RPMI8226 (cell line): ENCODE measurements around the gene STK11IP.

Source experiments
- DNase-seq: peaks from one replicate; pipeline ENCODE4 v3.0.0-alpha.2; 2015

Gene STK11IP

GRCh38 chr2:219563271-219563928 lies 34.3 kb upstream of the STK11IP start:
- no peak for DNase-seq

DNA sequence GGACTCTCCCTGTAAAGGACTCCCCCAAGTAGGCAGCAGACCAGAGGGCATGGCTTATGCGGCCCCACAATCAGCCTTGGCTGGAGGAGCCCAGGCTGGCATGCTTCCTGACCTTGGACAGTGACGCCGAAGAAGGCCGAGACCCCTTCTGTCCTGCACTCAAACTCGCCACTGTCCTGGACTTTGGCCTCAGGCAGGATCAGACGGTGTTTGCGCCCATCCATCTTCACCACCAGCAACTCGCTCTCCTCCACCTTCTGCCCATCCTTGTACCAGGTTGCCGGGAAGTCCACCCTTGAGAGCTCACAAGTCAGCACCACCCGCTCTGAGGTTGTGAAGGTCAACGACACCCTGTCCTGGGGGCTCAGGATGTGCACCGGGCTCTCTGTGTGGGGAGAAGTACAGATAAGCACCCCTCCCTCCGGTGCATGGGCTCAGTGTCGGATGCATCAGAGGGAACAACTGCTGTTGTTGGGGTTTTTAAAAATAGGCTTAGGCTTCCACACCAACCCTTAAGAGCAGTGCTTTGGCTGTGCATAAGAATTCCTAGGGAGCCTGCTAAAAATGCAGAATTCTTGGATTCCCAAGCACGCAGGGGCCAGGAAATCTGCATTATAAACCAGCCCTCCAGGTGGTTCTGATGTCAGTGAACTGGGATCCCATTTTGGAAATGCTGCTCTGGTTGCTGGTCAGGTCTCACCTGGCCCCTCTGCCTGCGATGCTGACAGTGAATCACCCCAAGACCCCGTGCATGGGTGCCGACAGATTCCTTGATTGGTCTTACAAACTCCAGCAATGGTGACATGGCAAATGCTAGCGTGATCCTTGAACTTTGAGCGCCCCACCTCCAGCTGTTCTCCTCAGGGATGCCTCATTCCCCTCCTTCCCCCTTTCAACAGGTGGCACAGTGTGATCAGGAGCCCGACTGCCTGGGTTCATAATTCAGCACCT lies 32.3 kb upstream of the STK11IP start:
- no peak for DNase-seq

- DNase-seq: no peak
These were observed 31.0 kb upstream of the STK11IP start for GRCh38 chr2:219566640-219567039.

DNA sequence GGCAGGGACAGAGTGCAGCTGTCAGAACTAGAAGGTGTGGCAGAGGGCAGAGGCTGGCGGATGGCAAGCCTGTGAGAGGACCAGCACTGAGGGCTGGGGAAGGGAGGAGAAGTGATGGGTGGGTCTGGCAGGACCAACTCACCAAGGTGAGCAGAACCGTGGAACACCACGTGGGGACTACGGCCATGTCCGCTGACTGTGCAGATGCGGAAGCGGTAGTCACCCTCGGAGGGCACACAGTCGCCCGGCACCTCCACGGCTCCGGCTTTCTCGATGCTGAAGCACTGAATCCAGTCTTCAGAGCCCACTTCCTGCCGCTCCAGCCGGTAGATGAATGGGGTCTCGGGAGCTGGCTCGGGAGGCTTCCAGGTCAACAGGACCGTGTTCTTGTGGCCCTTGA lies 30.5 kb upstream of the STK11IP start:
- no peak for DNase-seq

GRCh38 chr2:219567791-219568361 lies 29.8 kb upstream of the STK11IP start:
- DNase-seq: no peak

- DNase-seq: no peak
These were observed 28.6 kb upstream of the STK11IP start for GRCh38 chr2:219569041-219569440.

GRCh38 chr2:219569635-219570034 lies 28.0 kb upstream of the STK11IP start:
- no peak for DNase-seq

GRCh38 chr2:219570194-219570923 lies 27.3 kb upstream of the STK11IP start:
- no peak for DNase-seq

DNA sequence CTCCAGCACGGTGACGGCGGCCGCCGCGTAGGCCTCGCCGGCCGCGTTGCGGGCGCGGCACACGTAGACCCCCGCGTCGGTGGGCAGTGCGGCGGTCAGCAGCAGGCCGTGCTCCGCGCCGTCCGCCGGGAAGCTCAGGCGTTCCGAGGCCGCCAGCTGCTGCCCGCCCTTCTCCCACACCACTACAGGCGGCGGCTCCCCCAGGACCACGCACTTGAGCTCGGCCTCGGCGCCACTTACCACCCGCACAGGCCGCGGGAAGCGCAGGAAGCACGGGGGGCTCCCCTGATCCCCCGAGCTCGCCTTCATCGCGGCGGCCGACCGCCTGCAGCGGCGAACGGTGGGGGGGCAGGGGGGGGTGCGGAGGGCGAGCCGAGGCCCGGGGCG lies 26.7 kb upstream of the STK11IP start:
- no peak for DNase-seq

- DNase-seq: no peak
These were observed 26.1 kb upstream of the STK11IP start, which contains the start of gene OBSL1 for GRCh38 chr2:219571311-219572236. Gene OBSL1 (minus strand): TSS chr2:219571539. CDS start chr2:219571232, 307 bp downstream.

- DNase-seq: no peak
These were observed 25.2 kb upstream of the STK11IP start, which contains the start of gene INHA for GRCh38 chr2:219572237-219573001. Gene INHA (plus strand): TSS chr2:219572310. CDS start chr2:219572375, 65 bp downstream.

- DNase-seq: no peak
These were observed 24.5 kb upstream of the STK11IP start for GRCh38 chr2:219573166-219573565.

DNA sequence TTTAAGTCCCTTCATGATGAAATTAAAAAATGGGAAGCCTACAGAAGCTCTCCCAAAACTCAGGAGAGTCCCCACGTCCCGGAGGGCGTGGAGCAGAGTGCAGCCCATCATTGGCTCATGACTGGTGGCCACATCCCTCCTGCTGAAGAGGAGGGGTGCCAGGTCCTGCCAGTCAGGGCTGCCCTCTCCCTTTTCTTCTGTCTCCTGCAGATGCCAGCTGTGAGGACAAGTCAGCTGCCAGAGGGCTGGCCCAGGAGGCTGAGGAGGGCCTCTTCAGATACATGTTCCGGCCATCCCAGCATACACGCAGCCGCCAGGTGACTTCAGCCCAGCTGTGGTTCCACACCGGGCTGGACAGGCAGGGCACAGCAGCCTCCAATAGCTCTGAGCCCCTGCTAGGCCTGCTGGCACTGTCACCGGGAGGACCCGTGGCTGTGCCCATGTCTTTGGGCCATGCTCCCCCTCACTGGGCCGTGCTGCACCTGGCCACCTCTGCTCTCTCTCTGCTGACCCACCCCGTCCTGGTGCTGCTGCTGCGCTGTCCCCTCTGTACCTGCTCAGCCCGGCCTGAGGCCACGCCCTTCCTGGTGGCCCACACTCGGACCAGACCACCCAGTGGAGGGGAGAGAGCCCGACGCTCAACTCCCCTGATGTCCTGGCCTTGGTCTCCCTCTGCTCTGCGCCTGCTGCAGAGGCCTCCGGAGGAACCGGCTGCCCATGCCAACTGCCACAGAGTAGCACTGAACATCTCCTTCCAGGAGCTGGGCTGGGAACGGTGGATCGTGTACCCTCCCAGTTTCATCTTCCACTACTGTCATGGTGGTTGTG lies 23.0 kb upstream of the STK11IP start:
- DNase-seq: no peak

DNA sequence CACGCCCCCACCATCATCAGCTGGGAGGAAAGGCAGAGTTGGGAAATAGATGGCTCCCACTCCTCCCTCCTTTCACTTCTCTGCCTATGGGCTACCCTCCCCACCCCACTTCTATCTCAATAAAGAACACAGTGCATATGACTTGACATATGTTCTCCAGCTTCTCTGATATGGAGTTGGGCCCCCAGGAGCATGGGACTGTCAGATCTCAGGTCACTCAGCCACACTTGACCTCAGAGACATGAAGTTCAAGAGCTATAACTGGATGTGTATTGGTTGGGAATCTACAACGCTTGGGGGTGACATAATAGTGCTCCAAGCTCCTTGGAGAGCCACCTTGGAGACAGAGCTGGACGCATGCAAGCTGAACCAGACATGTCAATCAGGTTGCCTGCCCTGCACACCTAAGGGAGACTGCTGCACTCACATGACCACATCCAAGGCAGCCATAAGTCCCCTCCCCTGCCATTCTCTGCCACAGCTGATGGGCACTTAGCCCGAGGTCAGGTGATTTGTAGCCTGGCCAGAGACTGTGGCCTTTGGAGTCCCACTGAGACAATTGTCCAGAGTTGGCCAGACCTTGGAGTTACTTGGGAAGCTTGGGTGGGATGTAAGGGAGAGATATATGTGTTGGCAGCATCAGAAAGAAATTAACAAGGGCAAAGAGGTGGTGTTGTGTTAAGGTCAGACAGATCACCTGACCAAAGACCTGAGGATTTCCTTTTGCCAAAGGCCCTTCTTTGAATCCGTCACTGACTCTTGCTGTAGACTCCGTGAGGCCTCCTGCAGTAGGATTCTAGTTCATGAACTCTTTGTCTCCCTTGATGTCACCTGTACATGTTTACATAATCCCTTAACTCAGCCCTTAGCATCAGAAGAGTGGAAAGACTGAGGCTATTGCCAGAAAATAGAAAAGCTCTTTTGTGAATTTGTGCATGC lies 21.8 kb upstream of the STK11IP start:
- DNase-seq: no peak

DNA sequence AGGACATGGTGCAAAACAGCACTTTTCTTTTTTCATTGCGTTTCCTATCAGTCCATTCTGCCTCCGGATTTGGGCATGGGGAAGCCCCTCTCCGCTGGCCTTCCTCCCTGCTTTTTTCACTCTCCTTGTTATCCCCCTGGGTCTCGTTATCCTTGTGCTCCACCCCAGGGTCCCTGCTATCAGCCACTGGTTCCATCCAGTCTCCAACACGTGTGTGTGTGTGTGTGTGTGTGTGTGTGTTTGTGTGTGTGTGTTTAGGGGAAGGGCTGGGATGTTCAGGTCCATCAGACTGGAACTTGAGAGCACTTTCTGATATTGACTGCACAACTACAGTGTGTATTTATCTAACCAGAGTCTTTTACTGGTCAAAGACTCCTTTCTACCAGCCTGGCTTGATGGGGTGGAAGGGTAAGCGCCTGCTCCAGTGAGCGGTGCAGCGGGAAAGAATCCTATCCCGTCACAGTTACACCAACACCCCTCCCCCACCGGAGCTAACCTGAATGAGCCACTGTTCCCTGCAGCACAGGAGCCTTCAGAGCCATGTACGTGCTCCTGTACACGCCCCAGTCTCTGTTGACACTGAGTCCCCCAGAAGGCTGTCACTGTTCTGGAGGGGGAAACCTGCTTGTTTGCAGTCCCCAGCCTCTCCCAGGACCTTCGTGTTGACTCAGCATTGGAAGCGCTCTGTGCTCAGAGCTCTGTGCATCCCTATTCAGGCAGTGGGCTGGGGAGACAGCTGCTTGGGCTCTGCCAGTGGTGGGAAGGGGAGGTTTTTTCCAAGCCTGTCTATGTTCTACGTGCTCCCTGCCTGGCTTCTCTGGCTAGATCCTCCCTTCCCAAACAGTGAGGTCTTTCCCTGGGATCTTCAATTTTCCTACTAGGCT lies 20.9 kb upstream of the STK11IP start:
- no peak for DNase-seq

GRCh38 chr2:219578811-219579613 lies 18.6 kb upstream of the STK11IP start:
- no peak for DNase-seq

GRCh38 chr2:219581346-219581745 lies 16.3 kb upstream of the STK11IP start:
- no peak for DNase-seq
